ENCODE data around the gene HOXA7. TPM values are rescaled to one million over a fixed set of nuclear protein-coding genes. Genes with fewer than 3 reads are reported as not detected.

Gene HOXA7
- total and polyA plus RNA-seq, 2 donors (not counting 3 experiments of a cell fraction or from before 2014, with no cell fraction given) = 18.1 to 18.5 TPM

- Histone ChIP-seq H3K4me2 (ENCODE audit: insufficient read depth, low read length) (peak overlapping the region; percentile 97), H3K27me3 (ENCODE audit: control insufficient read depth in 2 of 2, insufficient read depth in 2 of 2, low read length in 2 of 2) (no peaks in the 10 kb centered on the region), H4K20me1 (replicated peaks; ENCODE audit: control insufficient read depth, extremely low read depth, insufficient read depth, low read length) (no peaks in the 10 kb centered on the region), H3K9ac (replicated peaks; ENCODE audit: extremely low read depth, insufficient read depth, low read length) (peak overlapping the region; percentile 80), H2AFZ (ENCODE audit: low read depth, low read length) (no peak overlapping the region), H3K27ac (ENCODE audit: insufficient read depth, low read depth, low read length) (peak overlapping the region; percentile 96), H3K9me3 (replicated peaks; ENCODE audit: control insufficient read depth, insufficient read depth, low read length) (no peaks in the 10 kb centered on the region), H3K79me2 (ENCODE audit: control insufficient read depth, insufficient read depth, low read length) (peaks cover 79% of the 10 kb centered on the region), H3K9me1 (replicated peaks; ENCODE audit: control insufficient read depth, extremely low read depth, insufficient read depth, low read length) (no peaks in the 10 kb centered on the region), H3K4me3 (replicated peaks in 1 of 3; ENCODE audit: insufficient read depth in 1 of 3, low read depth in 1 of 3, low read length in 3 of 3) (peak overlapping the region; percentile 55 to 84 (median 72)), H3K36me3 (ENCODE audit: control insufficient read depth in 2 of 2, extremely low read depth in 1 of 2, insufficient read depth in 2 of 2, low read length in 2 of 2) (peaks cover 0 to 5% of the 10 kb centered on the region in 2 experiments), H3K4me1 (ENCODE audit: control insufficient read depth, extremely low read depth, insufficient read depth, low read length) (peaks cover 72% of the 10 kb centered on the region)
- peak; percentile 92 for DNase-seq (ENCODE audit: low read depth, low spot score)
- intact Hi-C loops (cut with micrococcal nuclease) (loop anchor here (10.0 kb wide), 1 partner anchor 958 kb away; the partner anchor contains the start of gene NFE2L3), dilution Hi-C loops (cut with MboI; ENCODE audit: extremely low pct_ligation_motif_present, low sequenced_read_pairs) (no loop called here)
- peak; percentile 92 for FAIRE-seq
- CTCF ChIA-PET = interaction anchor here (1.0 to 6.6 kb wide), 7 partner anchors 8 to 744 kb away, joined by 3 to 62 read pairs (median 5); partner anchors contain the start of gene HOXA1
- BruUV-seq (replicated peaks) = no TSS peak
- POLR2A ChIA-PET = interaction anchor here (1.3 kb wide), 1 partner anchor 16 kb away, joined by 7 read pairs; no protein-coding TSS in a partner anchor
- TF ChIP-seq POLR2A (IDR thresholded peaks at IDR 0.05; ENCODE audit: low read depth, low read length) (peak; percentile 85), POLR2AphosphoS5 (IDR thresholded peaks at IDR 0.05; ENCODE audit: insufficient read depth, low read depth, low read length) (peak; percentile 93), JUN (IDR thresholded peaks at IDR 0.05; ENCODE audit: borderline replicate concordance, insufficient read depth, insufficient read length, low read depth) (no peak), FOS (IDR thresholded peaks at IDR 0.05; ENCODE audit: borderline replicate concordance, insufficient read depth, low read length) (peak; percentile 39), GATA2 (IDR thresholded peaks at IDR 0.05; ENCODE audit: insufficient read depth, insufficient read length, low read depth, low read length) (peak; percentile 70), EZH2 (IDR thresholded peaks at IDR 0.05; ENCODE audit: borderline replicate concordance, low read depth, low read length, severe bottlenecking) (no peak)
These were observed 43.2 kb downstream of the HOXA7 start for GRCh38 chr7:27112955-27113949.
